Breast epithelium (tissue), 4 donors: ENCODE data around the gene RNF138. TPM values are rescaled to one million over a fixed set of nuclear protein-coding genes. Genes with fewer than 3 reads are reported as not detected.
"Not testable (repeated sequence)": the region's sequence is repeated elsewhere in the genome, so short reads cannot be mapped to it uniquely, and the experiment has no call there.

Experiments used
- DNase-seq, 2 donors: peaks; one replicate each; pipeline ENCODE4 v3.0.0-alpha.2; 2019; ENCODE audit warnings: low spot score in 2 of 2
- H3K27ac ChIP-seq, 2 donors: fragments of 200-600 bp; sonication (generic) in 1 of 2; one replicate each; pipeline ENCODE4 v1.5.1; 2016 to 2019; ENCODE audit warnings: mild to moderate bottlenecking in 1 of 2
- H3K27me3 ChIP-seq, 2 donors: fragments of 200-600 bp; sonication (generic) in 1 of 2; one replicate each; pipeline versions ENCODE4 v1.5.1 to v1.6.0; 2017 to 2019; ENCODE audit warnings: control low read depth in 1 of 2, mild to moderate bottlenecking in 1 of 2
- H3K36me3 ChIP-seq: fragments of 200-600 bp; one replicate; pipeline ENCODE4 v1.5.1; 2019
- H3K4me1 ChIP-seq, 2 donors: fragments of 200-600 bp; sonication (generic); one replicate each; pipeline ENCODE4 v1.5.1; 2016 to 2019; ENCODE audit warnings: control low read depth in 1 of 2
- H3K4me3 ChIP-seq, 3 donors: fragments of 200-600 bp; sonication (generic); 1 replicate in 2 of 3; 2 replicates in 1 of 3; pipeline ENCODE4 v1.5.1; 2016 to 2019; ENCODE audit warnings: mild to moderate bottlenecking in 3 of 3, moderate library complexity in 2 of 3
- H3K9me3 ChIP-seq, 2 donors: fragments of 200-600 bp; sonication (generic) in 1 of 2; one replicate each; pipeline ENCODE4 v1.5.1; 2016 to 2019; ENCODE audit warnings: control low read depth in 1 of 2
- POLR2A ChIP-seq: fragments of 450-650 bp; IDR thresholded peaks from one replicate; pipeline ENCODE4 v1.6.1; 2016; ENCODE audit warnings: antibody characterized with exemption, mild to moderate bottlenecking, moderate library complexity
- POLR2AphosphoS5 ChIP-seq, 3 donors: sonication (generic); formaldehyde crosslinking; IDR thresholded peaks; one replicate each; pipeline ENCODE4 v1.6.1; 2017; ENCODE audit warnings: antibody characterized with exemption in 3 of 3
- intact Hi-C: fragments of 100-400 bp; cut with DNase I; formaldehyde crosslinking; loops from one replicate; pipeline ENCODE4 v1.15.1; 2023; ENCODE audit warnings: low total_unique reads
- total RNA-seq, 3 donors: library from RNA; depleted of rRNA; stranded (reverse); fragments of >200 nt; gene quantifications; one replicate each; pipeline ENCODE4 v1.1.0, GENCODE V29; 2016
- TF ChIP-seq, protein P1 (sequence below), 3 donors: fragments of 450-650 bp; IDR thresholded peaks; one replicate each; pipeline ENCODE4 v1.5.1; 2016 to 2017; ENCODE audit warnings: antibody characterized with exemption in 3 of 3, mild to moderate bottlenecking in 3 of 3, moderate library complexity in 3 of 3

Gene RNF138
- total RNA-seq, 3 donors from 2014 or later: 14.1 to 20.8 (median 20.0) TPM

GRCh38 chr18:32074206-32074605 is 17.5 kb upstream of the RNF138 start:
- intact Hi-C loops: no loop called here
- Histone ChIP-seq H3K9me3 (no peaks in the 10 kb centered on the region), H3K4me3 (no peak overlapping the region), H3K27me3 (no peaks in the 10 kb centered on the region), H3K4me1 (no peaks in the 10 kb centered on the region), H3K27ac (no peak overlapping the region), H3K36me3 (no peaks in the 10 kb centered on the region)
- TF ChIP-seq POLR2A (no peak), POLR2AphosphoS5 (IDR thresholded peaks at IDR 0.05) (no peak)
- TF ChIP-seq, protein P1, sequence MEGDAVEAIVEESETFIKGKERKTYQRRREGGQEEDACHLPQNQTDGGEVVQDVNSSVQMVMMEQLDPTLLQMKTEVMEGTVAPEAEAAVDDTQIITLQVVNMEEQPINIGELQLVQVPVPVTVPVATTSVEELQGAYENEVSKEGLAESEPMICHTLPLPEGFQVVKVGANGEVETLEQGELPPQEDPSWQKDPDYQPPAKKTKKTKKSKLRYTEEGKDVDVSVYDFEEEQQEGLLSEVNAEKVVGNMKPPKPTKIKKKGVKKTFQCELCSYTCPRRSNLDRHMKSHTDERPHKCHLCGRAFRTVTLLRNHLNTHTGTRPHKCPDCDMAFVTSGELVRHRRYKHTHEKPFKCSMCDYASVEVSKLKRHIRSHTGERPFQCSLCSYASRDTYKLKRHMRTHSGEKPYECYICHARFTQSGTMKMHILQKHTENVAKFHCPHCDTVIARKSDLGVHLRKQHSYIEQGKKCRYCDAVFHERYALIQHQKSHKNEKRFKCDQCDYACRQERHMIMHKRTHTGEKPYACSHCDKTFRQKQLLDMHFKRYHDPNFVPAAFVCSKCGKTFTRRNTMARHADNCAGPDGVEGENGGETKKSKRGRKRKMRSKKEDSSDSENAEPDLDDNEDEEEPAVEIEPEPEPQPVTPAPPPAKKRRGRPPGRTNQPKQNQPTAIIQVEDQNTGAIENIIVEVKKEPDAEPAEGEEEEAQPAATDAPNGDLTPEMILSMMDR (IDR thresholded peaks at IDR 0.05): no peak
- DNase-seq: no peak

- Histone ChIP-seq H3K27me3 (no peaks in the 10 kb centered on the region), H3K36me3 (no peaks in the 10 kb centered on the region), H3K4me1 (no peaks in the 10 kb centered on the region), H3K27ac (no peak overlapping the region), H3K9me3 (no peaks in the 10 kb centered on the region), H3K4me3 (no peak overlapping the region)
- intact Hi-C loops: no loop called here
- no peak for DNase-seq
- TF ChIP-seq POLR2A (no peak), POLR2AphosphoS5 (IDR thresholded peaks at IDR 0.05) (no peak)
- TF ChIP-seq, protein P1 (IDR thresholded peaks at IDR 0.05): no peak
These were observed 12.8 kb upstream of the RNF138 start for GRCh38 chr18:32078845-32079244.

- TF ChIP-seq POLR2AphosphoS5 (IDR thresholded peaks at IDR 0.05) (no peak), POLR2A (no peak)
- TF ChIP-seq, protein P1 (IDR thresholded peaks at IDR 0.05): no peak
- no peaks in the 10 kb centered on the region for H3K9me3 ChIP-seq
- intact Hi-C loops: loop anchor here (5.0 kb wide), 1 partner anchor 140 kb away; the partner anchor contains the start of gene TRAPPC8
- H3K36me3 ChIP-seq: no peaks in the 10 kb centered on the region
- H3K4me3 ChIP-seq: no peak overlapping the region
- H3K4me1 ChIP-seq: no peaks in the 10 kb centered on the region
- DNase-seq: no peak
- H3K27ac ChIP-seq: no peak overlapping the region
- H3K27me3 ChIP-seq: no peaks in the 10 kb centered on the region
These were observed 9.8 kb upstream of the RNF138 start for GRCh38 chr18:32081881-32082280.

DNA sequence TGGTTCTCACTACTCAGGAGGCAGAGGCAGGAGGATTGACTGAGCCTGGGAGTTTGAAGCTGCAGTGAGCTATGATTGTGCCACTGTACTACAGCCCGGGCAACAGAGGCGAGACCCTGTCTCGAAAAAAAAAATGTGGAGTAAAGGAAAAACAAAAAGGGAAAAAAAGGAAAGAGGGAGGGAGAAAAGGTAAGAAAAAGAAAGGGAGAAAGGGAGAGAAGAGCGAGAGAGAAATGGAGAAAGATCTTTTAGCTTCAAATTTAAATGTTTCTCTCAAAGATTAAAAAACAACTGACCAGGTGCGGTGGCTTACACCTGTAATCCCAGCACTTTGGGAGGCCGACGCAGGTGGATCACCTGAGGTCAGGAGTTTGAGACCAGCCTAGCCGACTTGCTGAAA is 7.9 kb upstream of the RNF138 start:
- intact Hi-C loops: loop anchor here (5.0 kb wide), 1 partner anchor 141 kb away; the partner anchor contains the start of gene TRAPPC8
- peak overlapping the region in 1 of 2 donors; percentile 67 for H3K27ac ChIP-seq
- no peak overlapping the region for H3K4me3 ChIP-seq

DNA sequence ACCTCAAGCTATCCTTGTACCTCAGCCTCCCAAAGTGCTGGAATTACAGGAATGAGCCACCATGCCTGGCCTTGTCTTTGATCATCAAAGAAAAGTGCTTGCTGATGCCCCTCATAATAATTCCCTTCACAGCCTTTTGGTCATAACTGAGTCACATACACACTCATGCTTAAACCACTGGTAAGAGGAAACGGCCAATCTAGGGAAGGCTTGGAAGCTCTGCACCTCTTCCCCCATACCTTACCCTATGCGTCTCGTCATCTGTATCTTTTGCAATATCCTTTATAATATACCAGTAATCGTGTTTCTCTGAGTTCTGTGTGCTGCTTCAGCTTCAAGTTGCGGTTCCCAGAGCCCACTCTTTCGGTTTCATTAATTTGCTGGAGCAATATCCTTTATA is 4.8 kb upstream of the RNF138 start:
- H3K4me1 ChIP-seq: no peaks in the 10 kb centered on the region
- no peak for DNase-seq
- no peaks in the 10 kb centered on the region for H3K9me3 ChIP-seq
- H3K36me3 ChIP-seq: no peaks in the 10 kb centered on the region
- H3K27ac ChIP-seq: no peak overlapping the region
- intact Hi-C loops: no loop called here
- TF ChIP-seq, protein P1 (IDR thresholded peaks at IDR 0.05): no peak
- TF ChIP-seq POLR2A: no peak
- TF ChIP-seq POLR2AphosphoS5 (IDR thresholded peaks at IDR 0.05): no peak
- H3K27me3 ChIP-seq: no peaks in the 10 kb centered on the region
- H3K4me3 ChIP-seq: no peak overlapping the region

More for the DNA sequence above, 7.9 kb upstream of the RNF138 start:
- H3K36me3 ChIP-seq: no peaks in the 10 kb centered on the region
- DNase-seq: no peak
- no peaks in the 10 kb centered on the region for H3K4me1 ChIP-seq
- no peaks in the 10 kb centered on the region for H3K27me3 ChIP-seq
- TF ChIP-seq, protein P1 (IDR thresholded peaks at IDR 0.05): no peak
- TF ChIP-seq POLR2A (no peak), POLR2AphosphoS5 (IDR thresholded peaks at IDR 0.05) (no peak)
- no peaks in the 10 kb centered on the region for H3K9me3 ChIP-seq

DNA sequence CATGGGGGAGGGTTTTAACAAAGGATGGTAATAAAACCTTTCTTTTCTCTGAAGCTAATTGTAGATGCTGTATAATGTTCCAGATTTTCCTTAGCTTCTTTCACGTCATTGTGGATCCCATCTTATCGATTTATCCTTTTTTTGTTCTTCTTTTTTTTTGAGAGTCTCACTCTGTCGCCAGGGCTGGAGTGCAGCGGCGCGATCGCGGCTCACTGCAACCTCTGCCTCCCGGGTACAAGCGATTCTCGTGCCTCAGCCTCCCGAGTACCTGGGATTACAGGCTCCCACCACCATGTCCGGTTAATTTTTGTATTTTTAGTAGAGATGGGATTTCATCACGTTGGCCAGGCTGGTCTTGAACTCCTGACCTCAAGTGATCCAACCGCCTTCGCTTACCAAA is 843 bp upstream of the RNF138 start:
- H3K36me3 ChIP-seq, intact Hi-C loops: not testable (repeated sequence)
- H3K27ac ChIP-seq: peak overlapping the region in 1 of 2 donors; percentile 100

More for the DNA sequence above, 843 bp upstream of the RNF138 start:
- H3K4me3 ChIP-seq, H3K9me3 ChIP-seq, H3K4me1 ChIP-seq, H3K27me3 ChIP-seq, DNase-seq: not testable (repeated sequence)
